Nephron progenitor cell (in vitro differentiated cells): Measurements from ENCODE around the gene CACNA2D4.

ENCODE experiments used
- DNase-seq: peaks from one replicate; pipeline ENCODE4 v3.0.0; 2021
- H3K27ac Mint-ChIP-seq: 2 replicates; pipeline ENCODE4 v1.8.0; 2021; ENCODE audit warnings: mild to moderate bottlenecking, moderate library complexity, mixed read lengths
- H3K27me3 Mint-ChIP-seq: 2 replicates; pipeline ENCODE4 v1.8.0; 2021; ENCODE audit warnings: mild to moderate bottlenecking, low read depth, mixed read lengths; ENCODE audit not compliant: poor library complexity
- H3K36me3 Mint-ChIP-seq: 2 replicates; pipeline ENCODE4 v1.8.0; 2021; ENCODE audit warnings: low read depth, mixed read lengths
- H3K4me1 Mint-ChIP-seq: 2 replicates; pipeline ENCODE4 v1.8.0; 2021; ENCODE audit warnings: mixed read lengths
- H3K4me3 Mint-ChIP-seq: 2 replicates; pipeline ENCODE4 v1.8.0; 2021; ENCODE audit warnings: mild to moderate bottlenecking, moderate library complexity, mixed read lengths
- H3K9me3 Mint-ChIP-seq: 2 replicates; pipeline ENCODE4 v1.8.0; 2021; ENCODE audit warnings: mild to moderate bottlenecking, moderate library complexity, mixed read lengths
- TF ChIP-seq, protein P1 (sequence below): fragments of 200-600 bp; sonication (generic); IDR thresholded peaks from 2 replicates; pipeline ENCODE4 v1.5.0; 2021; ENCODE audit warnings: antibody characterized with exemption

CACNA2D4 gene

DNA sequence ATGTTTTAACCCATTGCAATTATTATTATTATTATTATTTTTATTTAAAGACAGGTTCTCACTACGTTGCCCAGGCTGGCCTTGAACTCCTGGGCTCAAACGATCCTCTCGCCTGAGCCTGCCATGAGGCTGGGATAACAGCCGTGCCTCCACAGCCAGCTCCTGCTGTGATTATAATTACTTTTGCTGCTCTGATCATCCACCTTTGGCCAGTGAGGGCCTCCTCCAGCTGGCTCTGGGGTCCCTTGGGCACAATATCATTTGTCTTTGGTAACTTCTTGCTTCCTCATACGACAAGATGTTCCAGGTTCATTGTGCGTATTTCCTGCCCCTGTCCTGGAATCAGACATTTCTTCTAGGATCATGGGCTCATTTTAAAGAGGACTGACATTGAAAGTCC, 69.7 kb downstream of the CACNA2D4 start:
- Mint-ChIP-seq H3K4me3 (peak overlapping the region; percentile 18), H3K4me1 (peaks cover 32% of the 10 kb centered on the region), H3K27ac (peak overlapping the region; percentile 31), H3K9me3 (no peaks in the 10 kb centered on the region), H3K36me3 (no peaks in the 10 kb centered on the region), H3K27me3 (peaks cover 40% of the 10 kb centered on the region)
- TF ChIP-seq, protein P1, sequence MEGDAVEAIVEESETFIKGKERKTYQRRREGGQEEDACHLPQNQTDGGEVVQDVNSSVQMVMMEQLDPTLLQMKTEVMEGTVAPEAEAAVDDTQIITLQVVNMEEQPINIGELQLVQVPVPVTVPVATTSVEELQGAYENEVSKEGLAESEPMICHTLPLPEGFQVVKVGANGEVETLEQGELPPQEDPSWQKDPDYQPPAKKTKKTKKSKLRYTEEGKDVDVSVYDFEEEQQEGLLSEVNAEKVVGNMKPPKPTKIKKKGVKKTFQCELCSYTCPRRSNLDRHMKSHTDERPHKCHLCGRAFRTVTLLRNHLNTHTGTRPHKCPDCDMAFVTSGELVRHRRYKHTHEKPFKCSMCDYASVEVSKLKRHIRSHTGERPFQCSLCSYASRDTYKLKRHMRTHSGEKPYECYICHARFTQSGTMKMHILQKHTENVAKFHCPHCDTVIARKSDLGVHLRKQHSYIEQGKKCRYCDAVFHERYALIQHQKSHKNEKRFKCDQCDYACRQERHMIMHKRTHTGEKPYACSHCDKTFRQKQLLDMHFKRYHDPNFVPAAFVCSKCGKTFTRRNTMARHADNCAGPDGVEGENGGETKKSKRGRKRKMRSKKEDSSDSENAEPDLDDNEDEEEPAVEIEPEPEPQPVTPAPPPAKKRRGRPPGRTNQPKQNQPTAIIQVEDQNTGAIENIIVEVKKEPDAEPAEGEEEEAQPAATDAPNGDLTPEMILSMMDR, result no peak
- DNase-seq, result no peak

DNA sequence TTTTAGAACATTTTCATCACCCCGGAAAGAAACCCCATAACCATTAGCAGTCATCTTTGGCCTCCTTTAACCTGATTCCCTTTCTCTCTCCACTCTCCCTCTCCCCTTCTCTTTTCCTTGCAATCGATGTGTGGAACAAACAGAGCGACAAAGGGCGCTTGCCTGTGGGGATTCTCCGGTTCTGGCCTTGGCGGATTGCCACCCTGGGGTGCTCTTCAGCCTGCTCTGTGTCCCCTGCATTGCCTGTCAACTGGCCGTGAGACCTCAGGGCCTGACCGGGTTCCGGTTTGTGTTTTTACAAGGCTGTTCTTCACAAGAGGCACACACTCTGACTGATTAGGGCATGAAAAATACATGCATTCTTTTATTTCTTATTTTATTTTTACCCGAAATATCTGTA, 70.3 kb downstream of the CACNA2D4 start:
- no peaks in the 10 kb centered on the region for H3K36me3 Mint-ChIP-seq
- TF ChIP-seq, protein P1, result no peak
- H3K4me3 Mint-ChIP-seq, result no peak overlapping the region
- no peaks in the 10 kb centered on the region for H3K9me3 Mint-ChIP-seq
- peaks cover 35% of the 10 kb centered on the region for H3K4me1 Mint-ChIP-seq
- peaks cover 41% of the 10 kb centered on the region for H3K27me3 Mint-ChIP-seq
- no peak overlapping the region for H3K27ac Mint-ChIP-seq
- DNase-seq, result no peak

DNA sequence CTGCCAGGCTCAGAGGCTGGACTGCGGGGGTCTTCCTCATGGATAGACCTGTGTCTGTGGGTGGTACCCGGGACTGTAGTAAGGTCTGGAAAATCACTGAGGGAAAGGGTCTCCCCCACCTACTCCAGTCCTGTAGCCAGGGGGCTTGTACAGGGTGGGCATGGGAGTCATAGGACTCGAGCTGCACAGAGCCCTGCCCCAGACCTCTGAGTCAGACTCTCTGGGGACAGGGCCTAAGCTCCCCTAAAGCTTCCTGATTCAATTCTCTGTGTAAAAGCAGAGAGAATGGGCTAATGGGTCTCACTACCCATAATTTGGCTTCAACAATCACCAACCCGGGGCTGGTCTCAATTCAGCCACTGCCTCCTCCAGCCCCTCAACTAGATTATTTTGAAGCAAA, 71.0 kb downstream of the CACNA2D4 start:
- Mint-ChIP-seq H3K36me3 (no peaks in the 10 kb centered on the region), H3K4me1 (peaks cover 41% of the 10 kb centered on the region), H3K9me3 (no peaks in the 10 kb centered on the region), H3K27ac (no peak overlapping the region), H3K27me3 (peaks cover 46% of the 10 kb centered on the region), H3K4me3 (no peak overlapping the region)
- TF ChIP-seq, protein P1, result no peak
- no peak for DNase-seq

DNA sequence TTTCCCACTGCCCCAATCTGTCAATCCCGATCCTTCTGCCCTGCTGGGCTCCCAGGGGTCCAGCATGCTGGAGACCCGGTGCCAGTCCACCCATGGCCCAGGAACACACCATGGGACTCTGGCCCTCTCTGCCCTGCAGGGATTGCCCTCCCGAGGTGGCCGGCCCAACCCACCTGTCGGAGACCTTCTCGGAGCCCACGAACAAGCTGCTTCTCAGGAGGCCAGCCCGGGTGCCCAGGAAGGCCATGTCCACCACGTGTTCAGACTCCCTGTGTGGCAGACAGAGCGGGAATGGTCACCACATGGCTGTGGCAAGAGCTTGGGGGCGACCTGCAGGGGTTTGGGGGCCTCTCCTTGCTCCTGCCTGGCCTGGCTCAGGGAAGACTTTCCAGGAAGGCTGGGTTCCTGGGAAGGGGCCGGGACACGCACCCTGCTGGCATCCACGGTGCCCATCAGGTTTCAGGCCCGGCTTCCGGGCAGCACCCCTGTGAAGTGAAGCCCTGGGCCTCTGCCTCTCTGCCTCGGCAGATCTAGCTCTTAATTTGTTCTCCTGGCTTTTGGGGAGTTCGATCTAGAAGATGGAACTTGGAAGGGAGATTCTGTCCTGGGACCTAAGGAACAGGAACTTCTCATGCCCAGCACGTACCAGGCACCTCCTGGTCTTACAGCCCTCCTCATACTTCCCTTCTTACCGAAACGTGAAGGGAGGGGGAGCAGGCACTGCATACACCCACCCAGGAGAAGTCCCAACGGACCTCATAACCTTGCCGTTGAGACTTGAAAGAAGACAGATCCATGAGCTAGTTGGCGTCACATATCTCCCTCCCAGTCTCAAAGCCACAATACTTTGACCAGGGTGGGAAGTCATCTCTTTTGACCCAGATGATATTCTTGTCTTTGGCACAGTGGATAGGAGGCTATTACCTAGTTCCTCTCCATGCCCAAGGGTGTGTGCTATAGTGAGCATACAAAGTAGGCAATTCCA, 71.7 kb downstream of the CACNA2D4 start:
- H3K4me3 Mint-ChIP-seq, result no peak overlapping the region
- no peaks in the 10 kb centered on the region for H3K36me3 Mint-ChIP-seq
- peaks cover 47% of the 10 kb centered on the region for H3K4me1 Mint-ChIP-seq
- DNase-seq, result no peak
- TF ChIP-seq, protein P1, result no peak
- H3K27ac Mint-ChIP-seq, result peak overlapping the region; percentile 68
- peaks cover 45% of the 10 kb centered on the region for H3K27me3 Mint-ChIP-seq
- no peaks in the 10 kb centered on the region for H3K9me3 Mint-ChIP-seq

DNA sequence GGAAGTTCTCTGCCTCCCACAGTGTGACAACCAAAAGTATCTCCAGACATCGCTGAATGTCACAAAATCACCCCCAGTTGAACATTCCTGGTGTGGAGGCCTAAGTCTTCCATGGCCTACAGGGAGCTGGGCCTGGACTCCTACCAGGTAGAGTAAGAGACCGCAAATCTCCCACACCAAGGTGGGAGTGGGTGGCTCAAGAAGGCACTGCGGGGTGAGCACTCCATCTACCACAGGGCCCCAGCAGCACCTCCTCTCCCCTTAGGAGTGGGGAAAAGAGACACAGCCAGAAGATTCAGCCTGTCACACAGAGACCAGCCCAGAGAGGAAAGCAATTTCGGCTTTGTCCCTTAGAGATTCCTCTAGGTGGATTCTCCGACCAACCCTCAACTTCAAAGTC, 72.6 kb downstream of the CACNA2D4 start:
- Mint-ChIP-seq H3K4me1 (peaks cover 55% of the 10 kb centered on the region), H3K27ac (no peak overlapping the region), H3K4me3 (no peak overlapping the region), H3K9me3 (no peaks in the 10 kb centered on the region), H3K36me3 (no peaks in the 10 kb centered on the region), H3K27me3 (peaks cover 52% of the 10 kb centered on the region)
- no peak for DNase-seq
- TF ChIP-seq, protein P1, result no peak

DNA sequence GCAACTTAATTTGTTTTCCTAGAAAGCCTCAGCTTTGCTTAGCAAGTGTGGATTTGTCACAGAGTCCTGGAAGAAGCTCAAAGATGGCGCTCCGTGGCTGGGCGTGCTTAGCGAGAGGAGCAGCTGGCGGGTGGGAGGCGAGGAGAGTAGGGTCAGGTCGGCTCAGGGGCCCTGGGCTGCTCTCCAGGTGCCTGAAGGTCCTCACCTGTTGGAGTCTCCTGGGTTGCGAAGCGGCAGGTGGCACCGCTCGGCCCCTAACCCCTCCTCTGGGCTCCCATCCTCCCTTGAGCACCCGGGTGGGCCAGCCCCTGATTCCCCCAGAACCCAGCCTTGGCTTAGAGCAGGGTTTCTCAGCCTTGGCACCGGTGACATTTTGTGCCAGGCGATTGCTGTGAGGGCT, 73.0 kb downstream of the CACNA2D4 start:
- no peak for DNase-seq
- H3K4me3 Mint-ChIP-seq, result no peak overlapping the region
- peaks cover 51% of the 10 kb centered on the region for H3K27me3 Mint-ChIP-seq
- H3K27ac Mint-ChIP-seq, result no peak overlapping the region
- H3K9me3 Mint-ChIP-seq, result no peaks in the 10 kb centered on the region
- no peaks in the 10 kb centered on the region for H3K36me3 Mint-ChIP-seq
- TF ChIP-seq, protein P1, result no peak
- H3K4me1 Mint-ChIP-seq, result peaks cover 60% of the 10 kb centered on the region
